GM18499 (cell line): ENCODE data around the gene ASNSD1.
"Not testable (repeated sequence)": the region's sequence is repeated elsewhere in the genome, so short reads cannot be mapped to it uniquely, and the experiment has no call there.

Source experiments
- ATAC-seq: cut with Tn5 transposase; IDR thresholded peaks from one replicate; pipeline ENCODE4 v1.9.1; 2021; ENCODE audit warnings: moderate number of reproducible peaks; ENCODE audit not compliant: insufficient read depth, unreplicated experiment

Gene ASNSD1

GRCh38 chr2:189683348-189683747 lies 22.1 kb downstream of the ASNSD1 start:
- no peak for ATAC-seq

GRCh38 chr2:189684811-189685210 lies 23.6 kb downstream of the ASNSD1 start:
- no peak for ATAC-seq

GRCh38 chr2:189685540-189686229 lies 24.4 kb downstream of the ASNSD1 start:
- ATAC-seq, result no peak

GRCh38 chr2:189687796-189688195 lies 26.5 kb downstream of the ASNSD1 start:
- ATAC-seq, result not testable (repeated sequence)

- ATAC-seq, result no peak
Observed at GRCh38 chr2:189696223-189696622, 35.0 kb downstream of the ASNSD1 start.

- no peak for ATAC-seq
Observed at GRCh38 chr2:189698020-189698887, 37.0 kb downstream of the ASNSD1 start.

GRCh38 chr2:189700681-189701080 lies 39.4 kb downstream of the ASNSD1 start:
- no peak for ATAC-seq

- no peak for ATAC-seq
Observed at GRCh38 chr2:189702071-189702470, 40.8 kb downstream of the ASNSD1 start.

GRCh38 chr2:189709501-189710221 lies 48.4 kb downstream of the ASNSD1 start:
- no peak for ATAC-seq

- ATAC-seq, result not testable (repeated sequence)
Observed at GRCh38 chr2:189717593-189717992, 56.3 kb downstream of the ASNSD1 start.

- ATAC-seq, result no peak
Observed at GRCh38 chr2:189719571-189719970, 58.3 kb downstream of the ASNSD1 start.
